Tibial nerve (tissue), 4 donors: Measurements from ENCODE around the gene IL21R. TPM values are rescaled to one million over a fixed set of nuclear protein-coding genes. Genes with fewer than 3 reads are reported as not detected.

Experiments
- DNase-seq, 2 donors: peaks; one replicate each; pipeline ENCODE4 v3.0.0-alpha.2; 2019; ENCODE audit warnings: low spot score in 2 of 2
- H3K27ac ChIP-seq, 4 donors: fragments of 200-600 bp; sonication (generic) in 3 of 4; one replicate each; pipeline ENCODE4 v1.5.1; 2017 to 2019; ENCODE audit warnings: mild to moderate bottlenecking in 1 of 4
- H3K27me3 ChIP-seq, 2 donors: fragments of 200-600 bp; sonication (generic) in 1 of 2; one replicate each; pipeline versions ENCODE4 v1.5.1 to v1.6.0; 2017 to 2019
- H3K36me3 ChIP-seq, 3 donors: fragments of 200-600 bp; sonication (generic); one replicate each; pipeline ENCODE4 v1.5.1; 2018 to 2019
- H3K4me1 ChIP-seq, 4 donors: fragments of 200-600 bp; sonication (generic) in 3 of 4; one replicate each; pipeline ENCODE4 v1.5.1; 2017 to 2019
- H3K4me3 ChIP-seq, 4 donors: fragments of 200-600 bp; sonication (generic) in 3 of 4; one replicate each; pipeline ENCODE4 v1.5.1; 2017 to 2019; ENCODE audit warnings: mild to moderate bottlenecking in 1 of 4, moderate library complexity in 1 of 4
- H3K9me3 ChIP-seq, 4 donors: fragments of 200-600 bp; sonication (generic) in 3 of 4; one replicate each; pipeline ENCODE4 v1.5.1; 2017 to 2019
- CTCF ChIP-seq, 5 experiments: fragments of 200-600 bp in 3 of 5; fragments of 450-650 bp in 2 of 5; sonication (generic) in 3 of 5; IDR thresholded peaks; one replicate each; pipeline ENCODE4 v1.5.1; 2016 to 2019; ENCODE audit warnings: antibody characterized with exemption in 5 of 5, mild to moderate bottlenecking in 3 of 5, moderate library complexity in 2 of 5
- EP300 ChIP-seq, 2 donors: sonication (generic); formaldehyde crosslinking; IDR thresholded peaks; one replicate each; pipeline ENCODE4 v1.6.1; 2017; ENCODE audit warnings: antibody characterized with exemption in 2 of 2, mild to moderate bottlenecking in 1 of 2
- POLR2A ChIP-seq, 2 donors: fragments of 450-650 bp; IDR thresholded peaks; one replicate each; pipeline ENCODE4 v1.6.1; 2017; ENCODE audit warnings: antibody characterized with exemption in 2 of 2, mild to moderate bottlenecking in 2 of 2, moderate library complexity in 2 of 2
- WGBS, 2 donors: methylation state at CpG; one replicate each; pipeline ENCODE4 v1.1.5; 2018; 5-methylcytosine and 5-hydroxymethylcytosine counted together
- total RNA-seq, 4 donors: library from RNA; depleted of rRNA; stranded (reverse); fragments of >200 nt; gene quantifications; one replicate each; pipeline ENCODE4 v1.1.0, GENCODE V29; 2016

Gene IL21R
- total RNA-seq, 4 donors from 2014 or later = 0.21 to 1.2 TPM; not detected in 2

GRCh38 chr16:27460663-27461482 lies 58.9 kb downstream of the IL21R start:
- Histone ChIP-seq H3K4me1 (peaks cover 0 to 36% (median 0%) of the 10 kb centered on the region in 4 donors), H3K9me3 (no peaks in the 10 kb centered on the region), H3K36me3 (peaks cover 0 to 72% (median 14%) of the 10 kb centered on the region in 3 donors), H3K4me3 (no peak overlapping the region), H3K27ac (peak overlapping the region in 1 of 4 donors; percentile 34), H3K27me3 (no peaks in the 10 kb centered on the region)
- no peak for TF ChIP-seq POLR2A (IDR thresholded peaks at IDR 0.05)
- no peak for TF ChIP-seq CTCF (IDR thresholded peaks at IDR 0.05)
- TF ChIP-seq EP300 (IDR thresholded peaks at IDR 0.05) = no peak
- WGBS, 2 donors = 72 to 76% methylated on average over 10 to 17 of the region's 20 CpGs
- DNase-seq = no peak

GRCh38 chr16:27461483-27462171 lies 59.7 kb downstream of the IL21R start:
- Histone ChIP-seq H3K4me3 (no peak overlapping the region), H3K27ac (peak overlapping the region in 1 of 4 donors; percentile 34), H3K4me1 (peaks cover 0 to 34% (median 0%) of the 10 kb centered on the region in 4 donors), H3K9me3 (no peaks in the 10 kb centered on the region), H3K36me3 (peaks cover 0 to 80% (median 15%) of the 10 kb centered on the region in 3 donors), H3K27me3 (no peaks in the 10 kb centered on the region)
- DNase-seq = no peak
- WGBS, 2 donors = 60 to 67% methylated on average over 13 to 16 of the region's 16 CpGs
- TF ChIP-seq POLR2A (IDR thresholded peaks at IDR 0.05) = no peak
- no peak for TF ChIP-seq EP300 (IDR thresholded peaks at IDR 0.05)
- no peak for TF ChIP-seq CTCF (IDR thresholded peaks at IDR 0.05)

GRCh38 chr16:27462200-27462845 lies 60.3 kb downstream of the IL21R start:
- H3K4me3 ChIP-seq = no peak overlapping the region
- no peak for DNase-seq
- H3K27me3 ChIP-seq = no peaks in the 10 kb centered on the region
- no peaks in the 10 kb centered on the region for H3K9me3 ChIP-seq
- H3K4me1 ChIP-seq = peaks cover 0 to 28% (median 0%) of the 10 kb centered on the region in 4 donors
- TF ChIP-seq CTCF (IDR thresholded peaks at IDR 0.05) (no peak), POLR2A (IDR thresholded peaks at IDR 0.05) (no peak), EP300 (IDR thresholded peaks at IDR 0.05) (no peak)
- WGBS, 2 donors = 81 to 83% methylated on average over 13 to 15 of the region's 18 CpGs
- H3K36me3 ChIP-seq = peaks cover 0 to 87% (median 18%) of the 10 kb centered on the region in 3 donors
- H3K27ac ChIP-seq = no peak overlapping the region

- 81 to 89% methylated on average over 15 to 24 of the region's 24 CpGs for WGBS, 2 donors
- TF ChIP-seq POLR2A (IDR thresholded peaks at IDR 0.05) = no peak
Measured at GRCh38 chr16:27462846-27463682, 61.1 kb downstream of the IL21R start.

More at GRCh38 chr16:27462846-27463682, 61.1 kb downstream of the IL21R start:
- Histone ChIP-seq H3K27ac (no peak overlapping the region), H3K4me3 (no peak overlapping the region), H3K9me3 (no peaks in the 10 kb centered on the region), H3K4me1 (peaks cover 0 to 28% (median 0%) of the 10 kb centered on the region in 4 donors), H3K36me3 (peaks cover 0 to 94% (median 24%) of the 10 kb centered on the region in 3 donors), H3K27me3 (no peaks in the 10 kb centered on the region)
- DNase-seq = no peak
